UCSD-AML1 (cell line): ENCODE results near the gene BUD13.
A peak's percentile ranks its signal among the peaks of the same experiment; 100 is the strongest.

Experiments used
- DNase-seq: peaks from one replicate; lab custom pipeline; 2025; ENCODE audit not compliant: unreplicated experiment; lab: John Stamatoyannopoulos, UW

BUD13 gene

GRCh38 chr11:116792869-116793771, 20.3 kb upstream of the BUD13 start:
- no peak for DNase-seq

GRCh38 chr11:116792144-116792868, 19.5 kb upstream of the BUD13 start:
- DNase-seq, result no peak

GRCh38 chr11:116791813-116792143, 19.0 kb upstream of the BUD13 start, which contains the start of gene APOA5:
Gene APOA5, minus strand, starts transcription at chr11:116791879. Its CDS starts 19 bp downstream, at chr11:116791860.
- no peak for DNase-seq

- DNase-seq, result peak; percentile 73
Measured at GRCh38 chr11:116791002-116791812, 18.4 kb upstream of the BUD13 start.

GRCh38 chr11:116790167-116791001, 17.6 kb upstream of the BUD13 start:
- DNase-seq, result no peak

- DNase-seq, result no peak
Measured at GRCh38 chr11:116788975-116789374, 16.2 kb upstream of the BUD13 start.

- DNase-seq, result no peak
Measured at GRCh38 chr11:116788534-116788933, 15.7 kb upstream of the BUD13 start.

GRCh38 chr11:116787786-116788486, 15.1 kb upstream of the BUD13 start, which contains the start of gene ZPR1:
Gene ZPR1, minus strand, starts transcription at chr11:116788023. Its CDS starts 33 bp downstream, at chr11:116787990.
- peak; percentile 81 for DNase-seq

GRCh38 chr11:116787436-116787785, 14.6 kb upstream of the BUD13 start:
- no peak for DNase-seq

- no peak for DNase-seq
Measured at GRCh38 chr11:116786966-116787365, 14.2 kb upstream of the BUD13 start.

- DNase-seq, result no peak
Measured at GRCh38 chr11:116786326-116786725, 13.5 kb upstream of the BUD13 start.

- DNase-seq, result no peak
Measured at GRCh38 chr11:116782728-116783127, 9.9 kb upstream of the BUD13 start.

GRCh38 chr11:116778556-116778955, 5.8 kb upstream of the BUD13 start:
- no peak for DNase-seq

- DNase-seq, result no peak
Measured at GRCh38 chr11:116777056-116777455, 4.3 kb upstream of the BUD13 start.

- no peak for DNase-seq
Measured at GRCh38 chr11:116776522-116776984, 3.8 kb upstream of the BUD13 start.

GRCh38 chr11:116775975-116776374, 3.2 kb upstream of the BUD13 start:
- no peak for DNase-seq

GRCh38 chr11:116774661-116775060, 1.9 kb upstream of the BUD13 start:
- no peak for DNase-seq

GRCh38 chr11:116773203-116774097, 663 bp upstream of the BUD13 start:
- DNase-seq, result peak; percentile 82

- no peak for DNase-seq
Measured at GRCh38 chr11:116771935-116772334, 852 bp downstream of the BUD13 start.
